ENCODE measurements around the gene BRSK2. TPM values are rescaled to one million over a fixed set of nuclear protein-coding genes. Genes with fewer than 3 reads are reported as not detected.
A peak's percentile ranks its signal among the peaks of the same experiment; 100 is the strongest.

The BRSK2 gene
- total RNA-seq, 1 experiment from 2014 or later, result 1.2 TPM

DNA sequence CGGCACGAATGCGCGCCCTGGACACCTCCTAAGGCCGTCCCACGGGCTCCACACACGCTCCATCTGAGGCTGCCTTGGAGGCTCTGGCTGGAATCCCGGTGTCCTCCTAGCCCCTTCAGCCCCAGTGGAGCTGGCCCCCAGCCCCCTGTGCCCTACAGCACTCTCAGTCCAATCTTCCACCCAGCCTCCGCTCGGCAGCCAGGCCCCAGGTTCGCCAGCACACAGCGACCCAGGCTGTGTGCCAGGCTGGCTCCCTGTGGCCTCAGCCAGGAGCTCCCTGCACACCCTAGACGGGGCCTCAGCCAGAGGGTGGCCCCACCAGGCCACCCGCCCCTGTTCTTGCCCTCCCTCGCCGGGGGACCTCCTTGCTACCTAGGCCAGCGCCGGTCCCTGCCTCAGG lies 78.3 kb downstream of the BRSK2 start:
- no peak overlapping the region for H3K4me3 ChIP-seq (ENCODE audit: low read length)
- H3K4me1 ChIP-seq (ENCODE audit: insufficient read depth, low read length), result no peaks in the 10 kb centered on the region
- H3K9me3 ChIP-seq (ENCODE audit: low read length), result no peaks in the 10 kb centered on the region
- H3K79me2 ChIP-seq (ENCODE audit: low read length), result no peaks in the 10 kb centered on the region
- no TSS peak for BruUV-seq (replicated peaks)
- TF ChIP-seq EZH2 (IDR thresholded peaks at IDR 0.05; ENCODE audit: low read length, unreplicated experiment) (no peak), EZH2phosphoT487 (IDR thresholded peaks at IDR 0.05; ENCODE audit: borderline replicate concordance, low read length) (no peak)
- TF ChIP-seq, protein P1, sequence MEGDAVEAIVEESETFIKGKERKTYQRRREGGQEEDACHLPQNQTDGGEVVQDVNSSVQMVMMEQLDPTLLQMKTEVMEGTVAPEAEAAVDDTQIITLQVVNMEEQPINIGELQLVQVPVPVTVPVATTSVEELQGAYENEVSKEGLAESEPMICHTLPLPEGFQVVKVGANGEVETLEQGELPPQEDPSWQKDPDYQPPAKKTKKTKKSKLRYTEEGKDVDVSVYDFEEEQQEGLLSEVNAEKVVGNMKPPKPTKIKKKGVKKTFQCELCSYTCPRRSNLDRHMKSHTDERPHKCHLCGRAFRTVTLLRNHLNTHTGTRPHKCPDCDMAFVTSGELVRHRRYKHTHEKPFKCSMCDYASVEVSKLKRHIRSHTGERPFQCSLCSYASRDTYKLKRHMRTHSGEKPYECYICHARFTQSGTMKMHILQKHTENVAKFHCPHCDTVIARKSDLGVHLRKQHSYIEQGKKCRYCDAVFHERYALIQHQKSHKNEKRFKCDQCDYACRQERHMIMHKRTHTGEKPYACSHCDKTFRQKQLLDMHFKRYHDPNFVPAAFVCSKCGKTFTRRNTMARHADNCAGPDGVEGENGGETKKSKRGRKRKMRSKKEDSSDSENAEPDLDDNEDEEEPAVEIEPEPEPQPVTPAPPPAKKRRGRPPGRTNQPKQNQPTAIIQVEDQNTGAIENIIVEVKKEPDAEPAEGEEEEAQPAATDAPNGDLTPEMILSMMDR (conservative IDR thresholded peaks at IDR 0.05; ENCODE audit: low read depth, low read length), result no peak
- no peaks in the 10 kb centered on the region for H3K36me3 ChIP-seq (ENCODE audit: low read depth, low read length)
- intact Hi-C loops (cut with micrococcal nuclease), result no loop called here
- no peaks in the 10 kb centered on the region for H3K27me3 ChIP-seq (ENCODE audit: low read length)
- H3F3A ChIP-seq (ENCODE audit: low read length, unreplicated experiment), result no peaks in the 10 kb centered on the region
- H3K4me2 ChIP-seq (ENCODE audit: low read length), result no peak overlapping the region
- ATAC-seq (no peak), DNase-seq (no peak)
- no peaks in the 10 kb centered on the region for H3K9me2 ChIP-seq (replicated peaks; ENCODE audit: low read length)
- H2AFZ ChIP-seq (ENCODE audit: low read length), result no peak overlapping the region
- POLR2A ChIA-PET (ENCODE audit: unreplicated experiment), result no interaction called here
- CTCF ChIA-PET, result no interaction called here
- no peaks in the 10 kb centered on the region for H4K20me1 ChIP-seq (ENCODE audit: low read length)
- H3K9ac ChIP-seq (ENCODE audit: low read length), result no peak overlapping the region
- H3K27ac ChIP-seq (ENCODE audit: low read length), result no peak overlapping the region

DNA sequence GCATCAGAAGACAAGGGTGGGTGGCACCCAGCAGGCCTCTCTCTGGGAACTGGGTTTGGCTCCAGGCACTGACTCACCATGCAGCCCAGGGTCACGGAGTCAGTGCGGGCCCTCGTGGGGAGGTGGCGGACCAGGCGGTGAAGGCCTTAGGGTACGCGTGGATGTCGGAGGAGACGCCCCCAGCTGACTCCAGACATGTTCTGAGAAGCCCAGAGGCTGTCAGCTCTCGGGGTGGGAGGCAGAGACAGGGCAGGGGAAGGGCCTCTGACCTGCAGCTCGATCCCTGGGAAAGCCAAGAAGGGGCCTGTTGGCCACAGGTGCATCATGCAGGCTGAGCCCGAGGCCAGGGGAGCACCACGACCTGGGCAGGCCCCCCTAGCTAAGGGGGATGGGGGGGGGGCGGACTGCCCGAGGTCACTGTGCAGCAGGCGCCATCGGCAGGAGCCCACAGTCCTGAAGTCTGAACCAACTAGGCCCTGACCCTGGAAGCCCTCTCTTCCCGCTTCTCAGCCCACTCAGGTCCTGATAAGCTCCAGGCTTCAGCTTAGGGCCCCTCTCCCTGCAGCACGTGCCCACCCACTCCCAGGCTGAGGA lies 78.8 kb downstream of the BRSK2 start:
- no peak overlapping the region for H3K4me3 ChIP-seq (ENCODE audit: low read length)
- no peak overlapping the region for H3K9ac ChIP-seq (ENCODE audit: low read length)
- ATAC-seq (no peak), DNase-seq (no peak)
- no peak overlapping the region for H3K4me2 ChIP-seq (ENCODE audit: low read length)
- CTCF ChIA-PET, result no interaction called here
- intact Hi-C loops (cut with micrococcal nuclease), result no loop called here
- no peak overlapping the region for H2AFZ ChIP-seq (ENCODE audit: low read length)
- H3K36me3 ChIP-seq (ENCODE audit: low read depth, low read length), result no peaks in the 10 kb centered on the region
- no peaks in the 10 kb centered on the region for H3K27me3 ChIP-seq (ENCODE audit: low read length)
- H3F3A ChIP-seq (ENCODE audit: low read length, unreplicated experiment), result no peaks in the 10 kb centered on the region
- no peak overlapping the region for H3K27ac ChIP-seq (ENCODE audit: low read length)
- no peaks in the 10 kb centered on the region for H3K79me2 ChIP-seq (ENCODE audit: low read length)
- POLR2A ChIA-PET (ENCODE audit: unreplicated experiment), result no interaction called here
- no peaks in the 10 kb centered on the region for H3K4me1 ChIP-seq (ENCODE audit: insufficient read depth, low read length)
- no TSS peak for BruUV-seq (replicated peaks)
- H3K9me2 ChIP-seq (replicated peaks; ENCODE audit: low read length), result no peaks in the 10 kb centered on the region
- no peaks in the 10 kb centered on the region for H3K9me3 ChIP-seq (ENCODE audit: low read length)
- TF ChIP-seq, protein P1 (conservative IDR thresholded peaks at IDR 0.05; ENCODE audit: low read depth, low read length), result no peak
- TF ChIP-seq EZH2phosphoT487 (IDR thresholded peaks at IDR 0.05; ENCODE audit: borderline replicate concordance, low read length) (no peak), EZH2 (IDR thresholded peaks at IDR 0.05; ENCODE audit: low read length, unreplicated experiment) (no peak)
- no peaks in the 10 kb centered on the region for H4K20me1 ChIP-seq (ENCODE audit: low read length)

DNA sequence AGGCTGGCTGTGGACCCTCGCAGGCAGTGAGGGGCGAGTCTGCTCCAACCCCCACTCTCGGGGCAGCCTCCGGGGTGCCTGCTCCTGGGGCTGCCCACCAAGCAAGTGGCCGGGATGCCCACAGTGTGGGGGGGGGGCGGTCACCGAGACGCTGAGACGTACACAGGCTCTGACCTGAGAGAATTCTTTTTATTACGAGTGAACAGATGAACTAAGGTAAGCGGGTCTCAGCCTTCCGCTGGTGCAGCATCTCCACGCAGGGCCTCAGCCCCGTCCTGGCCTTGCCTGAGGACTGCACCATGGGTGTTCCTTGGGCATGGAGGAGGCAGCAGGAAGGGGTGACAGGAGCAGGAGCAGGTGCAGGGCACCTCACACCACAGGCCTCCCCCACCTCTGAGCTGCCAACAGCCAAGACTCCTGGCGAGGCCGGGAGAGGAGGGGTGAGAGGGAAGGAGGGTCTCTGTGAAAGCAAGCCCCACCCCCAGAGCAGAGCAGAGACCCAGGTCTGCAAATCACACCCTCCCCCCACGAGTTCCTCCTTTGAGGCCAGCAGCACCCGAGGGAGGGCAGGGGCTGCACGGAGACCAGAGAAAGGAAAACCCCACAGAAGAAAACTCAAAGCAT lies 79.7 kb downstream of the BRSK2 start:
- ChIA-PET CTCF (no interaction called here), POLR2A (ENCODE audit: unreplicated experiment) (no interaction called here)
- TF ChIP-seq EZH2 (IDR thresholded peaks at IDR 0.05; ENCODE audit: low read length, unreplicated experiment) (no peak), EZH2phosphoT487 (IDR thresholded peaks at IDR 0.05; ENCODE audit: borderline replicate concordance, low read length) (no peak)
- TF ChIP-seq, protein P1 (conservative IDR thresholded peaks at IDR 0.05; ENCODE audit: low read depth, low read length), result no peak
- H3K79me2 ChIP-seq (ENCODE audit: low read length), result no peaks in the 10 kb centered on the region
- H3K4me2 ChIP-seq (ENCODE audit: low read length), result no peak overlapping the region
- H4K20me1 ChIP-seq (ENCODE audit: low read length), result no peaks in the 10 kb centered on the region
- no peaks in the 10 kb centered on the region for H3K4me1 ChIP-seq (ENCODE audit: insufficient read depth, low read length)
- ATAC-seq, result no peak
- H3K9ac ChIP-seq (ENCODE audit: low read length), result no peak overlapping the region
- no peak overlapping the region for H3K27ac ChIP-seq (ENCODE audit: low read length)
- H3F3A ChIP-seq (ENCODE audit: low read length, unreplicated experiment), result no peaks in the 10 kb centered on the region
- no peaks in the 10 kb centered on the region for H3K9me2 ChIP-seq (replicated peaks; ENCODE audit: low read length)
- no peak for DNase-seq
- H3K36me3 ChIP-seq (ENCODE audit: low read depth, low read length), result no peaks in the 10 kb centered on the region
- intact Hi-C loops (cut with micrococcal nuclease), result no loop called here
- no peaks in the 10 kb centered on the region for H3K9me3 ChIP-seq (ENCODE audit: low read length)
- H2AFZ ChIP-seq (ENCODE audit: low read length), result no peak overlapping the region
- H3K4me3 ChIP-seq (ENCODE audit: low read length), result no peak overlapping the region
- BruUV-seq (replicated peaks), result TSS peak; percentile 23
- no peaks in the 10 kb centered on the region for H3K27me3 ChIP-seq (ENCODE audit: low read length)
